ENCODE results near the gene CLMN.

Gene CLMN

GRCh38 chr14:95235767-95236166 is 83.9 kb downstream of the CLMN start:
- TF ChIP-seq CTCF (IDR thresholded peaks at IDR 0.05) = no peak

- no peak for TF ChIP-seq CTCF (IDR thresholded peaks at IDR 0.05)
Observed at GRCh38 chr14:95235351-95235750, 84.4 kb downstream of the CLMN start.

- no peak for TF ChIP-seq CTCF (IDR thresholded peaks at IDR 0.05)
Observed at GRCh38 chr14:95234426-95234825, 85.3 kb downstream of the CLMN start.

DNA sequence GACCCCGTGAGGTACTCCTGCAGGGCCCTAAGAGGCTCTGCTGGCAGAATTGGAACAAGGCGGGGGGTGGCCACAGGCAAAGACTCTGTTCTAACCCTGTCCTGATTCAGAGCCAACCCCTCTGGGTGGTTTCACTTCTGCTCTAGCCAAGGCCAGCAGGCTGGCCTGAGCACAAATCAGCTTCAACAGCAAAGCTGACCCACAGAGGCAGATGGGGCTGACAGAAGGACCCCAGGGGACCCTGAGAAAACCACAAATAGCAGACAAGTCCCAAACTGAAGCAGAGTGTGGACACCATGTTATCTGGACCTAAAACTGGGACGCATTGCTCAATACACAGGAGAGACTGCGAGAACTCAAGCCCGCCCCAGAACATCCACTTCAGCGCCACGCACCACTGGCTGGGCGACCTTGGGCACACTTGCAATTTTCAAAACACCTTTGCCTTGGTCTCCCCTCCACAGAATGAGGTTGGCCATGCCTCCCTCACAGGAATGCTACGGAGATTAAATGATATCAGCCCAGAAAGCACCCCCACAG is 85.9 kb downstream of the CLMN start:
- no peak for TF ChIP-seq CTCF (IDR thresholded peaks at IDR 0.05)

DNA sequence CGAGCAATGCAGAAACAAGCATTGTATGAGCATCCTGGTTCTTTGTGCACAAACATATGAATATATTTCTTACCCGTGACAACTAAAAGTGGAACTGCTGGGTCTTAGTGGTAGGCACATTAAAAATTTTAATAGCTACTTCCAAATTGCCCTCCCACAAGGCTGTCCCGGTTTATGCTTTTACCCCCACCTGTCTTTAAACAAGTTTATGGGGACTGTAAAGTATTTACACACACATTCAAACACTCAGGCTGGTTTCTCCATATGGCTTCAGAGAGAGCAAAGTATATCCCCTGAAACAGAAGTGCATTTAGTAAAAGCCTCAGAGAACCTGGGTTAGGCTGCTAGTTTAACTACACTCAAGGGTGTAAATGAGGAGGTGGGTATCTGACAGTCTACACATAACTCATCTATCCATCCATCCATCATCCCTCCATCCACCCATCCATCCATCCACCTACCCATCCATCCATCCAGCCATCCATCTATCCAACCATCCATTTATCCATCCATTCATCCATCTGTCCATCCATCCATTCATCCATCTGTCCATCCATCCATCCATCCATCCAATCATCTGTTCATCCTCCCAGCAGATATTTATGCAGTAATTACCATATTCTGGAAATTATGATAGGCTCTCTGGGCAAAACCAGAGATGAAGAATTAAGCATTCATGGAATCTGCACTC is 86.7 kb downstream of the CLMN start:
- no peak for TF ChIP-seq CTCF (IDR thresholded peaks at IDR 0.05)

DNA sequence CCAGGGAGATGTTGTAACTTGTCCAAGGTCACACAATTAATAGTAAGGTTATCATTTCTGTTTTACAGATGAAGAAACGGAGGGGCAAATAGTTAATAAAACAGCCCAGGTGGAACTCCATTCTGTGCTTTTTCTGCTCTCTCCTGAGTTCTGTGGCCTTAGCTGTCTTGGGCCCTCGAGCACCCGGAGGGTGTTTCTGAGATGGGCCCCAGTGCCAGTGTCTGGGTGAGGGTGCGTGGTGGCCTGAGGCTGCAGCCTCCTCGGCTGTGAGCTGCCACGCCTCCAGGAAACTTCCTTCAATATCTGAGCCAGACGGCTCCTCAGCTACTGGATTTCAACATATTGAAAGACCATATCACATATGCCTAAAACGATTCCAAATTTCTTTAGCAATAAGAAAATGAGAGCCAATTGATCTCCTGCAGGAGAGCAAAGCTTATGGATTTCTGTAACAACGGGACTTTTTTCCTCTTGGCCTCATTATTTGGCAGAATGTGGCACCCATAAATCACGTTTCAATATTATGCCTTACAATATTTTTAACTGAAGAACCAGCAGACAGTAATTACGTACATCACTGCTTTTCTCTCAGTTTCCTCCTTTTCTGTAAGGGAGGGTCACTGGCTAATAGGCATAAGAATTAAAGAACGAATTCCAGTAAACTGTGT is 87.6 kb downstream of the CLMN start:
- TF ChIP-seq CTCF (IDR thresholded peaks at IDR 0.05) = no peak

- TF ChIP-seq CTCF (IDR thresholded peaks at IDR 0.05) = no peak
Observed at GRCh38 chr14:95229749-95230148, 90.0 kb downstream of the CLMN start.
